Glutamatergic neuron (in vitro differentiated cells): Measurements from ENCODE around the gene GIPC1. TPM values are rescaled to one million over a fixed set of nuclear protein-coding genes. Genes with fewer than 3 reads are reported as not detected.

Experiments used
- DNase-seq: peaks from one replicate; pipeline ENCODE4 v3.0.0; 2022
- H3K27ac Mint-ChIP-seq: one replicate; pipeline ENCODE4 v1.8.0; 2020; ENCODE audit warnings: mild to moderate bottlenecking, mixed read lengths, inconsistent platforms; ENCODE audit not compliant: unreplicated experiment
- H3K27me3 Mint-ChIP-seq: one replicate; pipeline ENCODE4 v1.8.0; 2020; ENCODE audit warnings: mild to moderate bottlenecking, moderate library complexity, mixed read lengths, inconsistent platforms; ENCODE audit not compliant: unreplicated experiment
- H3K36me3 Mint-ChIP-seq: one replicate; pipeline ENCODE4 v1.8.0; 2020; ENCODE audit warnings: mild to moderate bottlenecking, mixed read lengths, inconsistent platforms; ENCODE audit not compliant: unreplicated experiment
- H3K4me1 Mint-ChIP-seq: one replicate; pipeline ENCODE4 v1.8.0; 2020; ENCODE audit warnings: mild to moderate bottlenecking, low read depth, mixed read lengths, inconsistent platforms; ENCODE audit not compliant: unreplicated experiment
- H3K4me3 Mint-ChIP-seq: one replicate; pipeline ENCODE4 v1.8.0; 2020; ENCODE audit warnings: mild to moderate bottlenecking, mixed read lengths, inconsistent platforms; ENCODE audit not compliant: unreplicated experiment
- H3K9me3 Mint-ChIP-seq: one replicate; pipeline ENCODE4 v1.8.0; 2020; ENCODE audit warnings: mild to moderate bottlenecking, moderate library complexity, mixed read lengths, inconsistent platforms; ENCODE audit not compliant: unreplicated experiment
- CTCF ChIP-seq: fragments of 200-600 bp; sonication (generic); IDR thresholded peaks from one replicate; pipeline ENCODE4 v1.5.0; 2021; ENCODE audit not compliant: partially characterized antibody, unreplicated experiment
- total RNA-seq: library from RNA; stranded (reverse); fragmentation: NEBNext Ultra II Directional; extraction: Animal tissue kit (Norgen Biotek cat#: 25700); gene quantifications from one replicate; pipeline ENCODE4 v1.2.1, GENCODE V29; 2021; ENCODE audit not compliant: unreplicated experiment

GIPC1 gene
- total RNA-seq, 1 donor from 2014 or later, result 53.4 TPM

DNA sequence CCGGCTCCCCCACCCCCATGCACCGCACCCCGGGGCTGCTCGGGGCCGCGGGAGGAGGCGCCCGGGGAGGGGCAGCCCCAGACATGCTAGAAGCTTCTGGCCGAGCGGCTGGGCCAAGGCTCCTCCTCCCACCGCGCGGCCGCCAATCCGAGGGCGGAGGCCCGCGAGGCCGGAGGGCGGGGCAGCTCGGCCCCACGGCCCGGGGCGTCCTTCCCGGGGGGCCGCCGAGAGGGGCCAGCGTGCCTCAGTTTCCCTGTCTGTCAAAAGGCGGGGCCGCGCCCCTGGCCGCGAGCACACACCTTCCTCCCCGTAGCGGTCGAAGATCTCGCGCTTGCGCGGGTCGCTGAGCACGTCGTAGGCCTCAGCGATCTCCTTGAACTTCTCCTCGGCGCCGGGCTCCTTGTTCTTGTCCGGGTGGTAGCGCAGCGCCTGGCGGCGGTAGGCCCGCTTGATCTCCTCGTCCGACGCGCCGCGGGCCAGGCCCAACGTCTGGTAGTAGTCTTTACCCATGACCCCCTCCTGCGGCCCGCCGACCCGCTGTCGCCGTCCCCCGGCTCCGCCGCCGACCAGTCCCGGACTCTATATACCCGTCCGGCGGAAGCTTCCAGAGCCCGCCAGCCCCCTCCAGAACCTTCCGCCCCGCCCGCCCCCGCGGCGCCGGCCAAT, 22.0 kb upstream of the GIPC1 start, which contains the start of gene DNAJB1:
DNAJB1 (minus strand) TSS at position 558 of the 666 bp plus-strand sequence; CDS start at position 510, 48 bp downstream.
- H3K4me3 Mint-ChIP-seq, result peak within 1 kb of the TSS; percentile 86

DNA sequence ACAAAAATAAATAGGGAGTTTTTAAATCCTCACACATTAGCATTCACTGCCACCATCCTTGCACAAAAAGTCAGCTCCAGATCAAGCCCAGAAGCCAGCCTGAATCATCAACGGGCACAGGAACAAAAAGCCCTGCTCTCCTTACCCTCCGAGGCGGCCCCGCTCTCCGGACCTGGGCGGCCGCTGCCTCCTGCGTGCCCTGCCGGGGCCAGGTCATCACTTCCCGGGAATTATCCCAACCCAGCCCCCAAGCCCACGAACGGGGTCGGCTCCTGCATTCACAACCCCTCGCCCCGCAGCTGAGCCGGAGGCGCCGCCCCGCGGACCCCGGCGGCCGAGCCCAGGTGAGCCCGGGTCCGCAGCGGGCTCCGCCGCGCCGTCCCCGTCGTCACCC, 21.5 kb upstream of the GIPC1 start:
- H3K4me3 Mint-ChIP-seq, result peak overlapping the region; percentile 84
- peaks cover 10% of the 10 kb centered on the region for H3K36me3 Mint-ChIP-seq
- H3K27ac Mint-ChIP-seq, result peak overlapping the region; percentile 35
- peaks cover 6% of the 10 kb centered on the region for H3K27me3 Mint-ChIP-seq
- TF ChIP-seq CTCF, result no peak
- peaks cover 25% of the 10 kb centered on the region for H3K4me1 Mint-ChIP-seq
- peaks cover 16% of the 10 kb centered on the region for H3K9me3 Mint-ChIP-seq
- no peak for DNase-seq

More for the DNA sequence above, 22.0 kb upstream of the GIPC1 start, which contains the start of gene DNAJB1:
- Mint-ChIP-seq H3K27ac (peak within 1 kb of the TSS; percentile 43), H3K27me3 (peaks cover 6% of the 10 kb centered on the region), H3K4me1 (peaks cover 25% of the 10 kb centered on the region), H3K9me3 (peaks cover 16% of the 10 kb centered on the region), H3K36me3 (peaks cover 10% of the 10 kb centered on the region)
- DNase-seq, result peak; percentile 77
- TF ChIP-seq CTCF, result no peak

DNA sequence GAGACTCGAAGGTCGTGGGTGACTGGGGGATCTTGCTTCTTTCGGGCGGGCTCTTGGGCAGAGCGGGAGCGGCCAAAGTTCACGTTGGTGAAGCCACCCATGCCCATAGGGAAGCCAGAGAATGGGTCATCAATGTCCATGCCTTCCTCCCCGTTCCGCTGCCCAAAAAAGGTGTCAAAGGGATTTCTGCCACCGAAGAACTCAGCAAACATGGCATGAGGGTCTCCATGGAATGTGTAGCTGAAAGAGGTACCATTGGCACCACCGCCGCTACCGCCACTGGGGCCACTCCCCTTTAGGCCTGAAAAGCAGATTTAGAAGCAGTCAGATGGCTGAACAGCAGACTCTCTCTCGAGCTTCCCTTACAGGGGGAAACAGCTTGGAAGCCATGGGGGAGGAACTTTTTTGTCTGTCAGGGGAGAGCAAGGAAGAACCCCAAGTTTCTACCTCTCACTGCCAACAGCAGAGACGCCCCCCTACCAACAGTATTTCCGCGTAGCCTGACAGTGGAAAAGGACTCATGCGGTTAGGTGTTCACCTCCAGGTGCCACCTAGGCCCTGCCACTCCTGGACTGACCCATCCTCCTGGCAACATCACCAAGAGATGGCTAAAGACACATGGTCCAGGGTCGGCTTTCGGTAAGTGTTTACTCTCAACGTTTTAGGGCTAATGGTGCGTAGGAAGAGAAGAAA, 21.0 kb upstream of the GIPC1 start:
- Mint-ChIP-seq H3K27ac (peak overlapping the region; percentile 74), H3K27me3 (peaks cover 6% of the 10 kb centered on the region), H3K9me3 (peaks cover 16% of the 10 kb centered on the region)

GRCh38 chr19:14516048-14516534, 20.2 kb upstream of the GIPC1 start:
- Mint-ChIP-seq H3K36me3 (peaks cover 10% of the 10 kb centered on the region), H3K4me3 (peak overlapping the region; percentile 84), H3K27ac (no peak overlapping the region), H3K9me3 (peaks cover 19% of the 10 kb centered on the region), H3K27me3 (peaks cover 4% of the 10 kb centered on the region), H3K4me1 (peaks cover 25% of the 10 kb centered on the region)
- no peak for TF ChIP-seq CTCF
- DNase-seq, result no peak

More for the DNA sequence above, 21.0 kb upstream of the GIPC1 start:
- peaks cover 25% of the 10 kb centered on the region for H3K4me1 Mint-ChIP-seq
- H3K36me3 Mint-ChIP-seq, result peaks cover 10% of the 10 kb centered on the region
- DNase-seq, result no peak
- peak overlapping the region; percentile 84 for H3K4me3 Mint-ChIP-seq
- no peak for TF ChIP-seq CTCF
